Activated CD4-positive, CD25-positive, alpha-beta regulatory T cell (primary cell): ENCODE results near the gene CYP2J2.
"Not testable (repeated sequence)": the region's sequence is repeated elsewhere in the genome, so short reads cannot be mapped to it uniquely, and the experiment has no call there.

Experiments used
- DNase-seq, 4 experiments: peaks; one replicate each; lab custom pipeline; 2025; lab: John Stamatoyannopoulos, UW

CYP2J2 gene

GRCh38 chr1:59919746-59920145 is 6.8 kb downstream of the CYP2J2 start:
- no peak for DNase-seq

GRCh38 chr1:59917785-59918180 is 8.8 kb downstream of the CYP2J2 start:
- DNase-seq, result no peak

GRCh38 chr1:59917026-59917784 is 9.4 kb downstream of the CYP2J2 start:
- DNase-seq, result no peak

GRCh38 chr1:59915516-59915915 is 11.1 kb downstream of the CYP2J2 start:
- DNase-seq, result no peak

- not testable (repeated sequence) for DNase-seq
Observed at GRCh38 chr1:59914791-59915286, 11.7 kb downstream of the CYP2J2 start.

- no peak for DNase-seq
Observed at GRCh38 chr1:59908682-59909081, 17.9 kb downstream of the CYP2J2 start.

- no peak for DNase-seq
Observed at GRCh38 chr1:59908084-59908483, 18.5 kb downstream of the CYP2J2 start.

GRCh38 chr1:59906931-59907330 is 19.6 kb downstream of the CYP2J2 start:
- DNase-seq, result no peak

- no peak for DNase-seq
Observed at GRCh38 chr1:59903141-59903754, 23.3 kb downstream of the CYP2J2 start.

GRCh38 chr1:59901770-59902388 is 24.7 kb downstream of the CYP2J2 start:
- DNase-seq, result no peak

GRCh38 chr1:59900640-59901039 is 25.9 kb downstream of the CYP2J2 start:
- DNase-seq, result no peak

GRCh38 chr1:59898927-59899326 is 27.6 kb downstream of the CYP2J2 start:
- no peak for DNase-seq

GRCh38 chr1:59897165-59897564 is 29.4 kb downstream of the CYP2J2 start:
- no peak for DNase-seq

GRCh38 chr1:59892841-59893811 is 33.4 kb downstream of the CYP2J2 start:
- no peak for DNase-seq

GRCh38 chr1:59885160-59885832 is 41.3 kb downstream of the CYP2J2 start:
- no peak for DNase-seq

- no peak for DNase-seq
Observed at GRCh38 chr1:59880735-59881134, 45.8 kb downstream of the CYP2J2 start.

GRCh38 chr1:59879996-59880505 is 46.5 kb downstream of the CYP2J2 start:
- no peak for DNase-seq

GRCh38 chr1:59879574-59879973 is 47.0 kb downstream of the CYP2J2 start:
- DNase-seq, result no peak

- no peak for DNase-seq
Observed at GRCh38 chr1:59878370-59878769, 48.2 kb downstream of the CYP2J2 start.

- DNase-seq, result no peak
Observed at GRCh38 chr1:59877108-59877682, 49.4 kb downstream of the CYP2J2 start.

GRCh38 chr1:59871746-59872145 is 54.8 kb downstream of the CYP2J2 start:
- no peak for DNase-seq
